ENCODE results near the gene CIP2A.

- TF ChIP-seq CTCF (conservative IDR thresholded peaks at IDR 0.05 in 1 of 2, IDR thresholded peaks at IDR 0.05 in 1 of 2; ENCODE audit: extremely low read depth in 1 of 2, insufficient read depth in 1 of 2, low read depth in 1 of 2, low read length in 2 of 2) (no peak), EZH2 (IDR thresholded peaks at IDR 0.05; ENCODE audit: borderline replicate concordance, low read length) (no peak)
Measured at GRCh38 chr3:108595321-108595720, 6.1 kb upstream of the CIP2A start.

All from mammary epithelial cell (primary cell).